Ammon's horn (tissue), 1 donor: ENCODE results near the gene ZNF335.
A peak's percentile ranks its signal among the peaks of the same experiment; 100 is the strongest.
"Not testable (repeated sequence)": the region's sequence is repeated elsewhere in the genome, so short reads cannot be mapped to it uniquely, and the experiment has no call there.

Experiments
- DNase-seq: peaks from one replicate; pipeline ENCODE4 v3.0.0-alpha.2; 2016; ENCODE audit warnings: low spot score

Gene ZNF335

DNA sequence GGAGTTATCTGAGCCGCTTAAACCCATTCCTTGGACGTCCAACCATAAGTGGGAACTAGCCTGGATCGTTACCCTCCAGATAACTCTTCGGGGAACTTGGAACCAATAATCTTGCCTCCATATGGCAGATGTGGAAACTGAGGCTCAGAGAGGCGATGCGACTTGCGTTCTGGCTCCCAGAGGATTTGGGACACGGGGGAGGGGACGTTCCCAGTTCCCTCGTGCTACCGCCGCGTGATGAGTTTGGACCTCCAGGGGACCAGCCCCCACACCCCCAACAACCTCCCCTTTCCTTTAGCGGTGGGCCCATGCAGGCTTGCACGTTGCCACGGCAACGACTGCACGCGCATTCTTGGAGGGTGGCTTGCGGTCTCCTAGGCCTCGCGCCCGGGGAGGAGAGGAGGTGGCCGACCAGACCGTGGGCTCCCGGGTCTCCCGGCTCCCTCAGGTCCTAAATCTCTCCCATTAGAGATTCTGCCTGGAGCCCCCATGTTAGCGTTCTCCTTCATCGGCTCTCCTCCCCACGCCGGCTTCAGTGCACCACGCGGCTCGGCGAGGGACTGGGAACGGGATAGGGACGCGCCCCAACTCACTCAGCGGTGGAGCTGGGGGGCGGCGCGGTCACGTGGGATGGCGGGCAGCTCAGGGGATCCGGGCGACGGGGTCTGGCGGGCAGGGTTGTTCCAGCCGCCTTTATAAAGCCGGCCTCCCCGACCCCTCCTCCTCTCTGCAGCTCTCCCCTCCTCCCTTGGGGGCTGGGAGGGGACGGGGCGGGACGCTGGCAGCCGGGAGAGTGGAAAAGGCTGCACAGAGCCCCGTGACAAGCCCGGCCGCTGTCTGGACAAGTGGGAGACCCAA, 60.3 kb downstream of the ZNF335 start, which contains the start of gene PLTP:
Gene PLTP, minus strand, starts transcription at position 670 of the 858 bp plus-strand sequence. CDS start 703 bp downstream, outside the sequence.
- DNase-seq = peak; percentile 72

DNA sequence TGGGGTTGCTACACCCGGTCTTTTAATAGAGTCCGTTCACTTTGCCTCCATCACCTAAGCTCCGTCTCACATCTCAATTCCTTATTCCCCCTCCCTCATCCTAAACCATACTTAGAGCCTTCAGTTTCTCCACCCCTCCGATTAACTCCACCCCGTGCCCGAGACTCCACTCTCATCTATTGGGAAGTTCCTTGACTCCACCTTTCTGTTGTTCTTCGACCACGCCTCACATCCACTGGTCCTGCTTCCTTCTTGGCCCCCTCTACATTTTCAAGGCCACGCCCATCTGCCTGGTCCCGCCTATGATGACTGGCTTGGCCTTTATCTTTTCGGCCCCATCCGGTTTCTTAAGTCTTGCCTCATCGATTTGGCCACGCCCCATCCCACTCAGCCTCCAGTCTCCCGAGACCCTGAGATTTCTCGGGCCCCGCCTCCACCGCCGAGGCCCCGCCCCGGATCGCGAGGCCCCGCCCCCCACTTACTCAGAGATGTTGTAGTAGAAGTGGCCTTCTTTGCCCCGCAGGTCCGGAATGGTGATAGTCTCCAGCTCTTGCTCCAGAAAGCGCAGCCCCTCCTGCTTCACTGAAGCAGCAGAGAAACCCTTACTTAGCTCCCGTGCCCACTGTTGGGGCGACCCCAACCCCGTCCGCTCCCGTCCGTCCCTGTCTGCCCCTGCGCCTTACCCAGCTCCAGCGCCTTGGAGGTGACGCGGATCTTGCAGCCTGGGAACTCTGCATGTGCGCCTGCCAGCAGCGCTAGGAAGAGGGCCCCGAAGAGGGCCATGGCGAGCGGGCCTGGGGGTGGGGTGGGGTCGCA, 61.1 kb downstream of the ZNF335 start:
- peak; percentile 94 for DNase-seq

DNA sequence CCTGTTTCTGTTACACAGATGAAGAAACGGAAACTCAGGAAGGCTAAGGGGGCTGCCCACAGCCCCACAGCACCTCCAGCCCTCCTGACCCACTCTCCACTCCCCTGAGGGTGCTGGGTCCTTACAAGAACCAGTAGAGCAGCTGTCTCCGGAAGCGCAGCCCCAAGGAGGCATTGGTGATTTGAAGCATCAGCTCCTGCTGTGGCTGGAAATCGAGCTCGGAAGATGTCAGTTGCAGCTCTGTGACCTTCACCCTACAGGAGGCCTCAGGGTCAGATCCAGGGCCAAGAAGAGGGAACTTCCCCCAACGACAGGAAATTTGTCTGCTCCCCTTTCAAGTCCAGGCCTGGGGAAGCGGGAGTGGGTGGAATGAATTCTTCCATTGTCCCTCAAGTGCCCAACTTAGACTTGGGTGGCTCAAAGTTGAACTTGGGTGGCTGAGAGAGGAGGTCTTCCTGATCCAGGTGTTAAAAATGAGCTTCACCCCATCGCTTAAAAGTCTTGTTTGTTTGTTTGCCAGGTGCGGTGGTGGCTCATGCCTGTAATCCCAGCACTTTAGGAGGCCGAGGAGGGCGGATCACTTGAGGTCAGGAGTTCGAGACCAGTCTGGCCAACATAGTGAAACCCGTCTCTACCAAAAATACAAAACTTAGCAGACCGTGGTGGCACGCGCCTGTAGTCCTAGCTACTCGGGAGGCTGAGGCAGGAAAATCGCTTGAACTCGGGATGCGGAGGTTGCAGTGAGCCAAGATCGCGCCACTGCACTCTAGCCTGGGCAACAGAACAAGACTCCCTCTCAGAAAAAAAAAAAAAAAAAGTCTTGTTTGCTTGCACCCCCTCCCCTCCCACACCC, 62.0 kb downstream of the ZNF335 start:
- no peak for DNase-seq

DNA sequence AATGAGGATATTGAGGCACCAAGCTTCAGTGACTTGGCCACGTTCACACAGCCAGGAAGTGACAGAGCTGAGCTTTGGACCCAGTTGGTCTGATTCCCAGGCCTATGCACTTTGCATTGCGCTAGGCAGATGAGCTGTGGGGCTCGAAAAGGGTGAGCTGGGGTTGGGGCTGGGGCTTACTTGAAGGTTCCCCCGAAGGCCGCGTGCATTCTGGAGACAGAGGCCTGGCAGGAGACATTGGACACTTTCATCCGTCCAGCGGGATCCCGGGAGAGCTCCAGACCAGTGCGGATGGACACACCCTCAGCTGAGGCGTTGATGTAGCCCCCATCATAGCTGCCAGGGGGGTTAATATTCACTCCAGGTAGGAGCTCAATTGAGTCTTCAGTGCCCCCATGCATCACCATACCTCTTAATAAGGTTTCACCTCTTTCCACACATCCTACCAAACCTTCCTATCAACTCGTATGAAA, 62.6 kb downstream of the ZNF335 start:
- no peak for DNase-seq

DNA sequence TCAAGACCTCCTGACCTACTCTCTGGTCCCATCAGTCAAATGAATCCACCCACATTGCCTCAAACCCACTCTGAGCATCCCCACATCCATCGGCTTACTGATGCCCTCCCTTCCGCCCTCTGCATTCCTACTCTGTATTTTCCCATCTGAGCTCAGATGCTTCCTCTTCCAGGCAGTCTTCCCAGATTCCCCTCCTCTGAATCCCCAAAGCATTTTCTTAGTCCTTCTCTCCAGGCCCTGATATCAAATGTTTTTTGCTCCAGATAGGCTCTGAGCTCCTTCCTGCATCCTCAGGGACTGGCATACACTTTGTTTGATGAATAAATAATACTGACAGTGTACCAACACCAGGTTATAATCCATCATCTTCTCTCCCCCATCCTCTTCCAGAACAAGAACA, 63.9 kb downstream of the ZNF335 start:
- DNase-seq = no peak

DNA sequence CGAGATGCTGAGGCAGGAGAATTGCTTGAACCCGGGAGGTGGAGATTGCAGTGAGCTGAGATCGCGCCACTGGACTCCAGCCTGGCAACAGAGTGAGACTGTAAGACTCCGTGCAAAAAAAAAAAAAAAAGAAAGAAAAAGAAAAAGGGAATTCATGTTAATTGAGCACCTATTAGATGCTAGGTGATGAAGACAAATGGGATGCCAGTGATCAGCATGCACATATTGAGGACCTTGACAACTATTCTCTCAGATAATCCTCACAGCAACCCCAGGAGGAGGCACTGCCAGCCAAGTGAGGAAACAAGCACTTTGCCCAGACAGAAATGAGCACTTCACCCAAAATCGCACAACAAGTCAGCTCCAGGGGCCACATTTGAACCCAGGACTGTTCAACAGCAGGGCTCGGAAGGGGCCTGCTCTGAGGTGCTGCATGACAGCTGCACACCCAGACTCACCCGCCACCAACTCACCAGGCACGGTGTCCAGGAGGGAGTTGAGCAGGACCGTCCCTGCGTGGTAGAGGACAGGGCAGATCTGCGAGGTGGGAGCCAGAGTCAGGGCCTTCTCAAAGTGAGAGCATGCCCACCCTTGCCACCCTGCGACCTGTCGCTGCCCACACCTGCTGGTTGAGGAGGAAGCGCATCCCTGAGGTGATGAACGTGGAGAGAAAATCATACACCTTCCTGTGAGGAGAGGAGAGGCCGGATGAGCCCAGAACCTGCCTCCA, 64.6 kb downstream of the ZNF335 start:
- no peak for DNase-seq

DNA sequence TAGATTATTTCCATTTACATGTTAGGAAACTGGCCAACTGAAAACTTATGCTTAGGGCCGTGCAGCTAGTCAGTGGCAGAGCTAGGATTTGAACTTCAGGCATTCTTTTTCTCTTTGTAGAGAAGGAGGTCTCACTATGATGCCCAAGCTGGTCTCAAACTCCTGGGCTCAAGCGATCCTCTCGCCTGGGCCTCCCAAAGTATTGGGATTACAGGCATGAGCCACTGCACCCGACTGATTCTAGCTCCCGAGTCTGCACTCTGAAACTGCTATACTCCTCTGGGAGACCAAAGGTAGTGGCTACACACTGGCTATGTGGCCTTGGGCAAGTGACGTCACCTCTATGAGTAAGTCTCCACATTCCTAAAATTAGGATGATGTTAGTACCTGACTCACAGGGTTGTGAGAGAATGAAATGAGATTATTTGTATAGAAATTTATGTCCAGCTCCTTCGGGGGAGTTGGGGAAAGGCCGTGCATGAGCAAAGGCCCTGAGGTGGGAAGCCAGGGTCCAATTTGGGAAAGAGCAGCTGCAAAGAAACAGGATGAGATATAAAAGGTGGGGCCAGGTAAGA, 66.4 kb downstream of the ZNF335 start:
- no peak for DNase-seq

DNA sequence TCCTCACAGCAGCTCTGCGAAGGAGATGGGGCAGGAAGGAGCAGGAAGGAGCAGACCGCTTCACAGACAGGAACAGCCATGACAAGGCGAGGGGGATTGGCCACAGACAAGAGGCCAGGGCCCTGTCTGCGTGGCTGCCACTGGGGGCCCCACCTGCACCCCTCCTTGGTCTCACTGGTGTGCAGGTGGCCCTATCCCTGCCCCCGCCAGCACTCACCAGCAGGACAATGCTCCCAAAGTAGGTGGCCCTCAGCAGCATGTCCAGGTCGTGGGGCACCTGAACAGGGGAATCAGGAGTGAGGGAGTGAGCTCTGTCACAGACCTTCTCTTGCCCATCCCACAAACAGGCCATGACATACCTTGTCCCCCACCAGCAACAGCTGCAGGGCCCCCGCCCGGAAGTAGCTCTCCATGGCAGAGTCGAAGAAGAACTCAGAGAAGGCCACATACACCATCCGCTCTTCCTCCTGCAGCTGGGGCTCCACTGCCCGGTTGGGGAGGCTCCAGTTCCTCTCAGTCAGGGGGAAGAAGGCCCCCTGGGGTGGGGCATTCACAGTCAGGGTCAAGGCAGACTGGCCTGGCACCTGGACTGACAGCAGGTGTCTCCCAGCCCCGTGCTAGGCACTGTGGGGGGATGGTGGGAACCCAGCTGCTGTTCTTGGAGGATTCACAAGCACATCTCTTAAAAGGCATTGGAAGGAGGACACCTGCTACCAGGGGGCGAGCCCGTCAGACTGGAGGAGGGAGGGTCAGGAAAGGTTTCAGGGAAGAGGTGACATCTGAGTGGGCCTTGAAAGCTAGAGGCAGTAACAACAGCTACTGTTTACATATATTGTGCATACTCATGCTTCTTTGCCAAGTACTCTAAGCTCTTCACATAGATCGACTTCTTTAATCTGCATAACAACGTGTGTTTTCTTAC, 67.2 kb downstream of the ZNF335 start:
- DNase-seq = no peak

DNA sequence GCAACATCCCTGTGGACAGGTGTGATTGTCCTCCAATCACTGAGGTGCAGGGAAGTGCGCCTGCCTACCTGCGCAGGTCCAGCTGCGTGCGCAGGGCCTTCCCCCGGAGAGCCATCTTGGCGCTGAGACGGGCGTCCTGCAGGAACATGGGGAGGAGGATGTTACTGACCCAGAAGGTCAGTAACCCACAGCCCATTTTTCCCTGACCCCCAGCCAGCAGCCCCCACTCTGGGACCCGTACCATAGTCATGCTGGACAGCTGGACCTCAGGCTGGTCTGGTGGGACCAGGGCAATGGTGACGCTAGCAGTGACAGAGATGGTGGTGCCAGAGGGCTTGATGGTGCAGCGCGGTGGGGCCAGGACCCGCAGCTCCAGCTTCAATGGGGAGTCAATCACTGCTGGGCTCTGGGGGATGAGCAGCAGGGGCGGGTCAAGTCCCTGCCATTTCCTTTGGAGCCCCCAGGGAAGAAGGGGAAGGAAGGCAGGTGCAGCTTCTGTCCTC, 69.8 kb downstream of the ZNF335 start:
- no peak for DNase-seq

DNA sequence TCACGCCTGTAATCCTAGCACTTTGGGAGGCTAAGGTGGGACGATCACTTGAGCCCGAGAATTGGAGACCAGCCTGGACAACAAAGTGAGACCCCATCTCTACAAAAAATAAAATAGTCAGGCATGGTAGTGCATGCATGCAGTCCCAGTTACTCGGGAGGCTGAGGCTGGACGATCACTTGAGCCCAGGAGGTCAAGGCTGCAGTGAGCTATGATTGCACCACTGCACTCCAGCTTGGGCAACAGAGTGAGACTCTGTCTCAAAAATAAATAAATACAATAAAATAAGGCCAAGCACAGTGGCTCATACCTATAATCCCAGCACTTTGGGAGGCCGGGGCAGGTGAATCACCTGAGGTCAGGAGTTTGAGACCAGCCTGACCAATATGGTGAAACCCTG, 70.7 kb downstream of the ZNF335 start:
- not testable (repeated sequence) for DNase-seq

DNA sequence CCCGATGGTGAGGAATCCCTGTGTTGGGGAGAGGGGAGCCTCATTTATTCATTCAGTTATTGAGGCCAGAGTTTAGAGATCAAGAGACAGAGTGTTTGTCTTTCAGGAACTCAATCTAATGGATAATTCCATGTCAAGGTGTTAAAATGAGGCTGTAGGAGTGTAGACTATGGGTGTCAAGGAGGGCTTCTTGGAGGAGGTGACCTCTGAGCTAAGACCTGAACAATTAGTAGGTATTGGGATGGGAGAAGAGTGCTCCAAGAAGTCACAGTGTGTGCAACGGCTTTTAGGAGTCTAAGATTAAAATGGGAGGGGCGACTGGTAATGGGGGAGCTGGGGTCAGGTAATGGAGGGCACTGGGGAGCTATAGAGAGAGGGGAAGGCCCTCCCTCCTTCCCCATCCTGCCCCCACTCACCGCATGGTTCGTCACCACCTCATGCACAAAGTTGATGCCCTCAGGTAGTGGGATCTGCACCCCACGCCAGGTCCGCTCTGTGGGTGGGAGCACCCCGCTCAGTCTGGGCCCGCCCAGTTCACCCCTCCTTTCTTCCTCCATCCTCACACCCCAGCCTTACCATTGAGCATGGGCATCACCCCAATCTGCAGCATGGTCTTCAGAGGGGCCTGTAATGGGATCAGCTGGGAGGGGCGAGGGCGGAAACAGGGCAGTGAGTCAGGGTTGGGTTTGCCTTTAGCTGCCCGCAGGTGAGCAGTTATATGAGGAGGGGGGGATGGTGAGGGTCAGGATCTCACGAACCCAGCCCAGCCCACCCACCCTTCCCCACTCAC, 72.8 kb downstream of the ZNF335 start:
- DNase-seq = no peak
